OCI-LY7 (cell line): Measurements from ENCODE around the gene PEX11G.

Experiments used
- EZH2phosphoT487 ChIP-seq: fragments of 200-600 bp; sonication (generic); IDR thresholded peaks from 2 replicates; pipeline ENCODE4 v1.6.1; 2018; ENCODE audit warnings: low read depth, borderline replicate concordance, mild to moderate bottlenecking, mixed run types, antibody characterized with exemption, low read length, moderate library complexity, mixed read lengths
- TF ChIP-seq, protein P1 (sequence below): fragments of 200-600 bp; sonication (generic); conservative IDR thresholded peaks from 2 replicates; pipeline ENCODE4 v1.5.1; 2014; ENCODE audit warnings: mild to moderate bottlenecking, antibody characterized with exemption, low read length, moderate library complexity, mixed read lengths

- TF ChIP-seq, protein P1, sequence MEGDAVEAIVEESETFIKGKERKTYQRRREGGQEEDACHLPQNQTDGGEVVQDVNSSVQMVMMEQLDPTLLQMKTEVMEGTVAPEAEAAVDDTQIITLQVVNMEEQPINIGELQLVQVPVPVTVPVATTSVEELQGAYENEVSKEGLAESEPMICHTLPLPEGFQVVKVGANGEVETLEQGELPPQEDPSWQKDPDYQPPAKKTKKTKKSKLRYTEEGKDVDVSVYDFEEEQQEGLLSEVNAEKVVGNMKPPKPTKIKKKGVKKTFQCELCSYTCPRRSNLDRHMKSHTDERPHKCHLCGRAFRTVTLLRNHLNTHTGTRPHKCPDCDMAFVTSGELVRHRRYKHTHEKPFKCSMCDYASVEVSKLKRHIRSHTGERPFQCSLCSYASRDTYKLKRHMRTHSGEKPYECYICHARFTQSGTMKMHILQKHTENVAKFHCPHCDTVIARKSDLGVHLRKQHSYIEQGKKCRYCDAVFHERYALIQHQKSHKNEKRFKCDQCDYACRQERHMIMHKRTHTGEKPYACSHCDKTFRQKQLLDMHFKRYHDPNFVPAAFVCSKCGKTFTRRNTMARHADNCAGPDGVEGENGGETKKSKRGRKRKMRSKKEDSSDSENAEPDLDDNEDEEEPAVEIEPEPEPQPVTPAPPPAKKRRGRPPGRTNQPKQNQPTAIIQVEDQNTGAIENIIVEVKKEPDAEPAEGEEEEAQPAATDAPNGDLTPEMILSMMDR: no peak
- TF ChIP-seq EZH2phosphoT487: no peak
Measured at GRCh38 chr19:7520131-7521051, 31.6 kb upstream of the PEX11G start.
